ENCODE measurements around the gene GARRE1.
"Not testable (repeated sequence)": the region's sequence is repeated elsewhere in the genome, so short reads cannot be mapped to it uniquely, and the experiment has no call there.

GARRE1 gene

GRCh38 chr19:34215006-34215665, 39.2 kb upstream of the GARRE1 start:
- peaks cover 5% of the 10 kb centered on the region; the same call in 1 of the 2 replicates for H4K20me1 ChIP-seq (ENCODE audit: insufficient read depth, low read length)
- peaks cover 5% of the 10 kb centered on the region; the same call in 1 of the 2 replicates for H3F3A ChIP-seq (ENCODE audit: insufficient read depth, low read length)
- H3K9ac ChIP-seq (ENCODE audit: low read length), result no peak overlapping the region
- H2AFZ ChIP-seq (ENCODE audit: low read length), result no peak overlapping the region
- TF ChIP-seq EZH2 (optimal IDR thresholded peaks at IDR 0.05; ENCODE audit: low read depth, low read length) (no peak), CTCF (IDR thresholded peaks at IDR 0.05; ENCODE audit: low read length) (no peak), EZH2phosphoT487 (IDR thresholded peaks at IDR 0.05; ENCODE audit: low read length) (no peak)
- no peaks in the 10 kb centered on the region for H3K27me3 ChIP-seq (replicated peaks; ENCODE audit: insufficient read depth, low read length)
- no peaks in the 10 kb centered on the region for H3K9me2 ChIP-seq (replicated peaks; ENCODE audit: insufficient read depth, low read length)
- no peak for DNase-seq
- peaks cover 21% of the 10 kb centered on the region; the same call in 1 of the 2 replicates for H3K79me2 ChIP-seq (ENCODE audit: low read length)
- H3K36me3 ChIP-seq (replicated peaks; ENCODE audit: insufficient read depth, low read length), result no peaks in the 10 kb centered on the region; the same call in none of the 2 replicates
- no peak overlapping the region for H3K4me3 ChIP-seq (ENCODE audit: low read length)
- no peak overlapping the region for H3K27ac ChIP-seq (ENCODE audit: low read length)
- H3K9me3 ChIP-seq (replicated peaks; ENCODE audit: insufficient read depth, low read length), result no peaks in the 10 kb centered on the region
- H3K4me2 ChIP-seq (ENCODE audit: low read depth, low read length), result no peak overlapping the region
- no peaks in the 10 kb centered on the region for H3K4me1 ChIP-seq (ENCODE audit: low read length)

GRCh38 chr19:34215666-34216038, 38.7 kb upstream of the GARRE1 start:
- Histone ChIP-seq H3K9me2 (replicated peaks; ENCODE audit: insufficient read depth, low read length) (no peaks in the 10 kb centered on the region), H3K4me2 (ENCODE audit: low read depth, low read length) (no peak overlapping the region), H3K27ac (ENCODE audit: low read length) (no peak overlapping the region), H3K27me3 (replicated peaks; ENCODE audit: insufficient read depth, low read length) (no peaks in the 10 kb centered on the region), H2AFZ (ENCODE audit: low read length) (no peak overlapping the region), H3K9ac (ENCODE audit: low read length) (no peak overlapping the region), H3K36me3 (replicated peaks; ENCODE audit: insufficient read depth, low read length) (no peaks in the 10 kb centered on the region; the same call in none of the 2 replicates), H3K79me2 (ENCODE audit: low read length) (peaks cover 24% of the 10 kb centered on the region; the same call in 1 of the 2 replicates), H3F3A (ENCODE audit: insufficient read depth, low read length) (peaks cover 5% of the 10 kb centered on the region; the same call in 1 of the 2 replicates), H3K9me3 (replicated peaks; ENCODE audit: insufficient read depth, low read length) (no peaks in the 10 kb centered on the region), H4K20me1 (ENCODE audit: insufficient read depth, low read length) (peaks cover 5% of the 10 kb centered on the region; the same call in 1 of the 2 replicates), H3K4me3 (ENCODE audit: low read length) (no peak overlapping the region), H3K4me1 (ENCODE audit: low read length) (no peaks in the 10 kb centered on the region)
- TF ChIP-seq EZH2 (optimal IDR thresholded peaks at IDR 0.05; ENCODE audit: low read depth, low read length) (no peak), CTCF (IDR thresholded peaks at IDR 0.05; ENCODE audit: low read length) (no peak), EZH2phosphoT487 (IDR thresholded peaks at IDR 0.05; ENCODE audit: low read length) (no peak)
- no peak for DNase-seq

GRCh38 chr19:34216745-34217219, 37.6 kb upstream of the GARRE1 start:
- H3K9me2 ChIP-seq (replicated peaks; ENCODE audit: insufficient read depth, low read length); H3K4me2 ChIP-seq (ENCODE audit: low read depth, low read length); H3K9ac ChIP-seq (ENCODE audit: low read length); H3K27me3 ChIP-seq (replicated peaks; ENCODE audit: insufficient read depth, low read length); H2AFZ ChIP-seq (ENCODE audit: low read length); DNase-seq; H3K27ac ChIP-seq (ENCODE audit: low read length); H3K4me1 ChIP-seq (ENCODE audit: low read length); H3K4me3 ChIP-seq (ENCODE audit: low read length); H3K36me3 ChIP-seq (replicated peaks; ENCODE audit: insufficient read depth, low read length); H4K20me1 ChIP-seq (ENCODE audit: insufficient read depth, low read length); H3F3A ChIP-seq (ENCODE audit: insufficient read depth, low read length); H3K9me3 ChIP-seq (replicated peaks; ENCODE audit: insufficient read depth, low read length): not testable (repeated sequence)
- H3K79me2 ChIP-seq (ENCODE audit: low read length), result peaks cover 32% of the 10 kb centered on the region; the same call in 1 of the 2 replicates

Measured in MM.1S (cell line).